Caco-2 (cell line): Measurements from ENCODE around the gene CUTA. TPM values are rescaled to one million over a fixed set of nuclear protein-coding genes. Genes with fewer than 3 reads are reported as not detected.

Experiments used
- BruUV-seq: library from RNA; stranded (reverse); fragments of 400-500 nt; replicated peaks from 2 replicates; lab custom pipeline; 2021; lab: Mats Ljungman, UMichigan
- CTCF ChIA-PET: fragments of 300-600 bp; sonication (Branson Sonifier 250); formaldehyde crosslinking; loops from one replicate; lab custom pipeline; 2022; ENCODE audit warnings: antibody characterized with exemption; lab: Charles Lee
- POLR2A ChIA-PET: fragments of 300-600 bp; sonication (Branson Sonifier 250); formaldehyde crosslinking; loops from one replicate; lab custom pipeline; 2022; ENCODE audit warnings: antibody characterized with exemption; lab: Charles Lee
- DNase-seq, 2 experiments: peaks; one replicate each; pipeline versions ENCODE4 v3.0.0 to v3.0.0-alpha.2; 2020 to 2022
- H3K27me3 ChIP-seq: replicated peaks from 2 replicates; pipeline ENCODE4 v1.6.0; 2011; ENCODE audit warnings: low read length; ENCODE audit not compliant: control insufficient read depth, insufficient read depth
- H3K36me3 ChIP-seq: 2 replicates; pipeline ENCODE4 v1.5.1; 2011; ENCODE audit warnings: low read length; ENCODE audit not compliant: control insufficient read depth, insufficient read depth
- H3K4me1 ChIP-seq: fragments of 250-450 bp; sonication (Bioruptor Pico); 2 replicates; pipeline ENCODE4 v1.5.1; 2020; ENCODE audit warnings: mild to moderate bottlenecking
- H3K4me3 ChIP-seq: 2 replicates; pipeline ENCODE4 v1.5.1; 2011; ENCODE audit warnings: low read depth, mild to moderate bottlenecking, control low read depth, low read length
- H3K9me3 ChIP-seq: fragments of 250-450 bp; sonication (Bioruptor Pico); 2 replicates; pipeline ENCODE4 v1.5.1; 2020; ENCODE audit warnings: mild to moderate bottlenecking, moderate library complexity
- H3K27ac Mint-ChIP-seq: one replicate; pipeline ENCODE4 v1.8.0; 2022; ENCODE audit warnings: mixed read lengths; ENCODE audit not compliant: unreplicated experiment
- H3K27me3 Mint-ChIP-seq: one replicate; pipeline ENCODE4 v1.8.0; 2022; ENCODE audit warnings: mixed read lengths; ENCODE audit not compliant: insufficient read depth, unreplicated experiment
- H3K36me3 Mint-ChIP-seq: one replicate; pipeline ENCODE4 v1.8.0; 2022; ENCODE audit warnings: mild to moderate bottlenecking, mixed read lengths; ENCODE audit not compliant: insufficient read depth, unreplicated experiment
- H3K4me1 Mint-ChIP-seq: one replicate; pipeline ENCODE4 v1.8.0; 2022; ENCODE audit warnings: low read depth, mixed read lengths; ENCODE audit not compliant: unreplicated experiment
- H3K4me3 Mint-ChIP-seq: one replicate; pipeline ENCODE4 v1.8.0; 2022; ENCODE audit warnings: mild to moderate bottlenecking, moderate library complexity, mixed read lengths; ENCODE audit not compliant: unreplicated experiment
- H3K9me3 Mint-ChIP-seq: one replicate; pipeline ENCODE4 v1.8.0; 2022; ENCODE audit warnings: mixed read lengths; ENCODE audit not compliant: unreplicated experiment
- CTCF ChIP-seq, 2 experiments: fragments of 200-600 bp in 1 of 2; IDR thresholded peaks; 1 replicate in 1 of 2; 2 replicates in 1 of 2; pipeline versions ENCODE4 v1.5.1 to v1.8.0; 2011 to 2022; ENCODE audit warnings: antibody characterized with exemption in 1 of 2, control low read depth in 1 of 2, inconsistent platforms in 1 of 2, low read depth in 1 of 2, low read length in 1 of 2, mild to moderate bottlenecking in 1 of 2, moderate library complexity in 1 of 2; ENCODE audit not compliant: insufficient read depth in 1 of 2, severe bottlenecking in 1 of 2, unreplicated experiment in 1 of 2
- intact Hi-C: fragments of 100-400 bp; cut with micrococcal nuclease; formaldehyde crosslinking; loops from one replicate; pipeline ENCODE4 v1.10.0; 2022; ENCODE audit not compliant: unreplicated experiment
- total RNA-seq: library from RNA; stranded (reverse); gene quantifications from 2 replicates; pipeline ENCODE4 v1.2.3, GENCODE V29; 2022

Gene CUTA
- total RNA-seq, 1 experiment from 2014 or later = 166 TPM

DNA sequence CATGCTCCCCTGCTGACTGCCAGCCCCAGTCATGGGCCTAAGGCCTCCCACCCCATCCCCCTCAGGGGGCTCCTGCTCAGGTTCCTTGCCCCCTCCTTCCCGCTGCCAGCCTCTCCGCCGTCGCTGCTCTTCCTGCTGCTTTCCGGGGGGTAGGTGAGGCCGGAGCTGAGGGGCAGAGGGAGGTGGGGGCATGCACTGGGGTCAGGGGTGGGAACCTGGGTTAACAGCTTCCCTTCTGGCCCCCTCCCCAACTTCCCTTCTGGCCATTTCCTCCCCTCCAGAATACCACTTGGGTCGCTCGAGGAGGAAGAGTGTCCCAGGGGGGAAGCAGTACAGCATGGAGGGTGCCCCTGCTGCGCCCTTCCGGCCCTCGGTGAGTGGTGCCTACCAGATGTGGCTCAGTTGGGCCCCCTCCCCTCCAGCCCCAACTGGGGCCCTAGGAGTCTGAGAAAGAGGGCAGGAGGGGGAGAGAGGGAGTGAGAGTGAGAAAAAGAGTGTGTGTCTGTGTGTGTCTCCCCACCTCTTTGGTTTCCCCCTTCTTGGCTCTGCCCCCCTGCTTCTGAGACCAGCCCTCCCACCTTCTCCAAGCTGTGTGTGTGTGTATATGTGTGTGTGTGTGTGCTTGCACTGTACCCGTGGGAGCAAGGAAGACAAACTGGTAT, 14.1 kb upstream of the CUTA start:
- intact Hi-C loops = no loop called here
- no peak overlapping the region for H3K4me3 ChIP-seq
- Mint-ChIP-seq H3K27me3 (no peaks in the 10 kb centered on the region), H3K27ac (no peak overlapping the region), H3K4me3 (no peak overlapping the region), H3K4me1 (peaks cover 25% of the 10 kb centered on the region), H3K9me3 (no peaks in the 10 kb centered on the region), H3K36me3 (peaks cover 7% of the 10 kb centered on the region)
- H3K4me1 ChIP-seq = peaks cover 50% of the 10 kb centered on the region
- no peaks in the 10 kb centered on the region for H3K36me3 ChIP-seq
- no peak for TF ChIP-seq CTCF (IDR thresholded peaks at IDR 0.05; ENCODE audit: insufficient read depth in 1 of 2, low read depth in 1 of 2, low read length in 1 of 2, severe bottlenecking in 1 of 2, unreplicated experiment in 1 of 2)
- ChIA-PET CTCF (interaction anchor here (1.0 kb wide), 1 partner anchor 109 kb away, joined by 4 read pairs; no protein-coding TSS in a partner anchor), POLR2A (no interaction called here)
- no peak for DNase-seq
- no peaks in the 10 kb centered on the region for H3K27me3 ChIP-seq
- BruUV-seq = no TSS peak
- H3K9me3 ChIP-seq = no peaks in the 10 kb centered on the region

- no peak for TF ChIP-seq CTCF (IDR thresholded peaks at IDR 0.05; ENCODE audit: insufficient read depth in 1 of 2, low read depth in 1 of 2, low read length in 1 of 2, severe bottlenecking in 1 of 2, unreplicated experiment in 1 of 2)
- H3K36me3 Mint-ChIP-seq = peaks cover 7% of the 10 kb centered on the region
- no peaks in the 10 kb centered on the region for H3K27me3 Mint-ChIP-seq
- no peaks in the 10 kb centered on the region for H3K36me3 ChIP-seq
- H3K27ac Mint-ChIP-seq = peak overlapping the region; percentile 40
- POLR2A ChIA-PET = interaction anchor here (0.5 to 0.9 kb wide), 3 partner anchors 23 to 160 kb away, joined by 3 to 7 read pairs (median 5); partner anchors contain the start of genes RPS18, VPS52 and ZBTB9
- no peaks in the 10 kb centered on the region for H3K27me3 ChIP-seq
- intact Hi-C loops = no loop called here
- peak overlapping the region; percentile 45 for H3K4me3 Mint-ChIP-seq
- H3K4me1 ChIP-seq = peaks cover 50% of the 10 kb centered on the region
- H3K4me3 ChIP-seq = no peak overlapping the region
- CTCF ChIA-PET = interaction anchor here (0.6 to 1.0 kb wide), 2 partner anchors 59 to 108 kb away, joined by 4 read pairs; no protein-coding TSS in a partner anchor
- H3K9me3 ChIP-seq = no peaks in the 10 kb centered on the region
- peak; percentile 67 to 72 for DNase-seq
- no TSS peak for BruUV-seq
- no peaks in the 10 kb centered on the region for H3K9me3 Mint-ChIP-seq
- peaks cover 25% of the 10 kb centered on the region for H3K4me1 Mint-ChIP-seq
Observed at GRCh38 chr6:33430991-33431879, 13.3 kb upstream of the CUTA start.

DNA sequence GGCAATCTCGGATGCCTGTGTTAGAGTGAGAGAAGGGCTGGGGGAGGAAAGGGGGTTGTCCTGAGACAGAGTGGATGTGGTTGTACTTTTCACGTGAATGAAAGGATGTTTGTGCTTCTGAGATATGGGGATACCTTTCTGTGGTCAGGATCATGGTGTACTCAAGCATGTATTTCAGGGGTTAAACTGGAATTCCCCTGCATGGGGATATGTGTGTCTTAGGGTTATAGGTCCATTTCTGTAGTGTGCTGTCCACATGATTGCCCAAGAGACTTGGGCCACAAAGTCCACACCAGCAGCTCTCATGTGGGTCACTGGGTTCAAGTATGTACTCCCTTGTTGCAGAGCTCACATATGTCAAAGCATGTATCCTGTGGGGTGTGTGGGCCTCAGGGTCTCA, 12.4 kb upstream of the CUTA start:
- peaks cover 50% of the 10 kb centered on the region for H3K4me1 ChIP-seq
- H3K9me3 ChIP-seq = no peaks in the 10 kb centered on the region
- H3K4me3 ChIP-seq = no peak overlapping the region
- Mint-ChIP-seq H3K27me3 (no peaks in the 10 kb centered on the region), H3K4me1 (peaks cover 25% of the 10 kb centered on the region), H3K36me3 (peaks cover 7% of the 10 kb centered on the region), H3K27ac (no peak overlapping the region), H3K4me3 (no peak overlapping the region), H3K9me3 (no peaks in the 10 kb centered on the region)
- no TSS peak for BruUV-seq
- no peak for TF ChIP-seq CTCF (IDR thresholded peaks at IDR 0.05; ENCODE audit: insufficient read depth in 1 of 2, low read depth in 1 of 2, low read length in 1 of 2, severe bottlenecking in 1 of 2, unreplicated experiment in 1 of 2)
- no peaks in the 10 kb centered on the region for H3K36me3 ChIP-seq
- H3K27me3 ChIP-seq = no peaks in the 10 kb centered on the region
- no peak for DNase-seq
- POLR2A ChIA-PET = interaction anchor here (0.5 to 0.9 kb wide), 2 partner anchors 20 to 24 kb away, joined by 3 to 7 read pairs; partner anchors contain the start of gene ZBTB9
- intact Hi-C loops = no loop called here
- CTCF ChIA-PET = interaction anchor here (0.6 kb wide), 1 partner anchor 60 kb away, joined by 4 read pairs; no protein-coding TSS in a partner anchor
